ENCODE measurements around the gene GPR83.

DNA sequence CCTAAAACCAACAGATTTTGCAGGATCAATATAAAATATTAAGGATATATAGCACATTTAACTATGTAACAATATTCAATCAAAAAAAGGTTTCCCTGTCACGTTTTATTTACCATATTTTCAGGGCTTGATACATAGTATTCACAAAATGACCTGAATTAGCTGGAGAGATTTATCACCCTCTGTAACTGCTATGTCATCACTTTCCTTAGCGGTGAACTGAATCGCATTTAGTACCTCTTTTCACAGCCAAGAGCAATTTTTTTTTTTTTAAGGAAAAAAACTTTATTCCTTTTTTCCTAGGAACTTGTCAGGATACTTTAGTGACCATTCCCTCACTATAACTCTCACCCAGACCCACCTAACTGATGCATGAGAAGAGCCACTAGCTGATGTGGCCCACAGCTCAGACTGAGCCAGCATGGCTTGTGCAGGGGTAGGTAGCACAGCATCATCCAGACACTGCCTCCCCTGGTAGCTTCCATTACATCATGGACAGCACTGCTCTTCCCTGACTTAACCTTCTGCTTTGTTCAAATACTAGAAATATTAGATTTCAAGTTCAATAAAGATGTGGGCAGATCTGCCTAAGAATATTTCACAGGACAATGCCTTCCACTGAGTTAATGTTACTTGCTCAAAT, 17.0 kb upstream of the GPR83 start:
- TF ChIP-seq, protein P1, sequence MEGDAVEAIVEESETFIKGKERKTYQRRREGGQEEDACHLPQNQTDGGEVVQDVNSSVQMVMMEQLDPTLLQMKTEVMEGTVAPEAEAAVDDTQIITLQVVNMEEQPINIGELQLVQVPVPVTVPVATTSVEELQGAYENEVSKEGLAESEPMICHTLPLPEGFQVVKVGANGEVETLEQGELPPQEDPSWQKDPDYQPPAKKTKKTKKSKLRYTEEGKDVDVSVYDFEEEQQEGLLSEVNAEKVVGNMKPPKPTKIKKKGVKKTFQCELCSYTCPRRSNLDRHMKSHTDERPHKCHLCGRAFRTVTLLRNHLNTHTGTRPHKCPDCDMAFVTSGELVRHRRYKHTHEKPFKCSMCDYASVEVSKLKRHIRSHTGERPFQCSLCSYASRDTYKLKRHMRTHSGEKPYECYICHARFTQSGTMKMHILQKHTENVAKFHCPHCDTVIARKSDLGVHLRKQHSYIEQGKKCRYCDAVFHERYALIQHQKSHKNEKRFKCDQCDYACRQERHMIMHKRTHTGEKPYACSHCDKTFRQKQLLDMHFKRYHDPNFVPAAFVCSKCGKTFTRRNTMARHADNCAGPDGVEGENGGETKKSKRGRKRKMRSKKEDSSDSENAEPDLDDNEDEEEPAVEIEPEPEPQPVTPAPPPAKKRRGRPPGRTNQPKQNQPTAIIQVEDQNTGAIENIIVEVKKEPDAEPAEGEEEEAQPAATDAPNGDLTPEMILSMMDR (IDR thresholded peaks at IDR 0.05), result no peak
- TF ChIP-seq EZH2phosphoT487 (IDR thresholded peaks at IDR 0.05), result no peak
- TF ChIP-seq EZH2 (IDR thresholded peaks at IDR 0.05), result no peak

Measured in neural progenitor cell (in vitro differentiated cells).